HepG2 (cell line): ENCODE data around the gene CACNA1I. TPM values are rescaled to one million over a fixed set of nuclear protein-coding genes. Genes with fewer than 3 reads are reported as not detected.

Experiments
- ARHGAP35 ChIP-seq: sonication (generic); formaldehyde crosslinking; IDR thresholded peaks from 2 replicates; pipeline ENCODE4 v1.9.0; 2022; ENCODE audit warnings: mild to moderate bottlenecking, inconsistent platforms, moderate library complexity, missing genetic modification reagents, borderline replicate concordance
- ARID2 ChIP-seq: sonication (generic); formaldehyde crosslinking; IDR thresholded peaks from 2 replicates; pipeline ENCODE4 v1.8.1; 2022; ENCODE audit warnings: mild to moderate bottlenecking, missing genetic modification reagents, borderline replicate concordance
- BRCA1 ChIP-seq: sonication (generic); formaldehyde crosslinking; IDR thresholded peaks from 2 replicates; pipeline ENCODE4 v1.4.0; 2020; ENCODE audit warnings: missing genetic modification reagents
- CEBPB ChIP-seq: IDR thresholded peaks from 2 replicates; pipeline ENCODE4 v1.6.1; 2011; ENCODE audit warnings: low read depth, low read length, improper control_type of control experiment, borderline replicate concordance
- CENPT ChIP-seq: sonication (generic); formaldehyde crosslinking; IDR thresholded peaks from 2 replicates; pipeline ENCODE4 v1.8.0; 2022; ENCODE audit warnings: low read depth, mild to moderate bottlenecking, moderate library complexity, missing genetic modification reagents
- ISX ChIP-seq: sonication (generic); formaldehyde crosslinking; conservative IDR thresholded peaks from 2 replicates; pipeline ENCODE4 v1.5.0; 2020; ENCODE audit warnings: missing genetic modification reagents
- KAT7 ChIP-seq: IDR thresholded peaks from 2 replicates; pipeline ENCODE4 v1.6.1; 2018; ENCODE audit warnings: borderline replicate concordance, missing compliant biosample characterization
- TAF1 ChIP-seq: sonication (generic); formaldehyde crosslinking; IDR thresholded peaks from 2 replicates; pipeline ENCODE4 v1.4.0; 2020; ENCODE audit warnings: missing genetic modification reagents
- ZFP37 ChIP-seq: sonication (generic); formaldehyde crosslinking; IDR thresholded peaks from 2 replicates; pipeline ENCODE4 v1.4.0; 2020; ENCODE audit warnings: missing genetic modification reagents, borderline replicate concordance
- ZMYM3 ChIP-seq: sonication (generic); formaldehyde crosslinking; IDR thresholded peaks from 2 replicates; pipeline ENCODE4 v1.5.1; 2020; ENCODE audit warnings: mild to moderate bottlenecking, missing genetic modification reagents
- polyA plus RNA-seq, 8 experiments: library from polyadenylated mRNA; depleted of rRNA in 3 of 8; stranded (reverse) in 7 of 8; unstranded in 1 of 8; fragments of >200 nt; fragmentation: Illumina TruSeq in 4 of 8; extraction: Trizol in 4 of 8; gene quantifications; 2 replicates each; pipeline versions ENCODE4 v1.2.1 to v1.2.3, GENCODE V29; 2011 to 2016; ENCODE audit warnings: low read depth in 4 of 8, missing spikeins in 1 of 8, mixed read lengths in 1 of 8; ENCODE audit not compliant: insufficient read depth in 1 of 8
- total RNA-seq, 5 experiments: library from RNA; depleted of rRNA; stranded (reverse); fragments of >200 nt; fragmentation: Illumina TruSeq; extraction: Trizol; gene quantifications; 2 replicates each; pipeline ENCODE4 v1.2.3, GENCODE V29; 2016; ENCODE audit warnings: low read depth in 1 of 5
- TF ChIP-seq, protein P1 (sequence below): sonication (generic); formaldehyde crosslinking; IDR thresholded peaks from 2 replicates; pipeline ENCODE4 v1.8.0; 2022; ENCODE audit warnings: missing genetic modification reagents, low read depth, mild to moderate bottlenecking, borderline replicate concordance
- TF ChIP-seq, protein P2 (sequence below): sonication (generic); formaldehyde crosslinking; IDR thresholded peaks from 2 replicates; pipeline ENCODE4 v1.4.0; 2020; ENCODE audit warnings: mild to moderate bottlenecking, missing genetic modification reagents
- TF ChIP-seq, protein P3 (sequence below): IDR thresholded peaks from 2 replicates; pipeline ENCODE4 v1.6.1; 2016; ENCODE audit warnings: low read depth, missing genetic modification reagents, missing compliant biosample characterization
- TF ChIP-seq, protein P4 (sequence below): sonication (generic); formaldehyde crosslinking; IDR thresholded peaks from 2 replicates; pipeline ENCODE4 v1.4.0; 2020; ENCODE audit warnings: mild to moderate bottlenecking, missing genetic modification reagents
- TF ChIP-seq, protein P5 (sequence below): IDR thresholded peaks from 2 replicates; pipeline ENCODE4 v1.4.0; 2020; ENCODE audit warnings: mild to moderate bottlenecking, missing genetic modification reagents
- TF ChIP-seq, protein P6 (sequence below): sonication (generic); formaldehyde crosslinking; IDR thresholded peaks from 2 replicates; pipeline ENCODE4 v1.5.0; 2020; ENCODE audit warnings: mild to moderate bottlenecking, missing genetic modification reagents

The CACNA1I gene
- total and polyA plus RNA-seq, 2 of the 13 experiments (the other 11 are each of a cell fraction or from before 2014, with no cell fraction given): not detected

DNA sequence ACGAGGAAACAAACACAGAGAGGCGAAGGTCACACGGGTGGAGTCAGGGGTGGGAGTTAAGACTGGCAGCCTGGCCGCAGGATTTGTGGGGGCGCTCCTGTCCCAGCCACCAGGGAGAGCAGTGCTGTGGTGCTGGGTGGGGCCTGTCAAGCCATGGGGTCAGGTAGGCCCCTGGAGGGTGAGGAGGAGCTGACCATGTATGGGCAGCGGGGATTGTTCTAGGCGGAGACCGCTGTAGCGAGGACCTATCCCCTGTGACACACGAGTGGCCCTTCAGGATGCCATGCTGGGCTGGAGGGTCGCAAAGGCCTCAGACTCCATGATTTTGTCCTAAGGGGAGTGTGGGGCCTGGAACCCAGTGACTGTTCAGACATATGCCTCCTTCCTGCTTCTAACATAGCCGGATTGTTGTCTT lies 36.5 kb upstream of the CACNA1I start (continued):
- TF ChIP-seq, protein P1, sequence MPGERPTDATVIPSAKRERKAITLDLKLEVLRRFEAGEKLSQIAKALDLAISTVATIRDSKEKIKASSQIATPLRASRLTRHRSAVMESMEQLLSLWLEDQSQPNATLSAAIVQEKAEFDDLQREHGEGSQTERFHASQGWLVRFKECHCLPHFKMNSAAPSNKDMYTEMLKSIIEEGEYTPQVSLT: no peak
- TF ChIP-seq ARHGAP35 (CRISPR knock-in tag) (no peak), CENPT (CRISPR knock-in tag) (no peak), ISX (CRISPR knock-in tag) (no peak), ZMYM3 (0 out of 2 replicates have a peak, but pooled peaks have one; percentile 19), TAF1 (CRISPR knock-in tag) (peak; percentile 30; the same call in 1 of the 2 replicates), KAT7 (CRISPR knock-in tag) (peak; percentile 7; the same call in 1 of the 2 replicates), BRCA1 (CRISPR knock-in tag) (no peak), CEBPB (no peak), ZFP37 (CRISPR knock-in tag) (peak; percentile 52; the same call in 1 of the 2 replicates), ARID2 (no peak)
- TF ChIP-seq, protein P2, sequence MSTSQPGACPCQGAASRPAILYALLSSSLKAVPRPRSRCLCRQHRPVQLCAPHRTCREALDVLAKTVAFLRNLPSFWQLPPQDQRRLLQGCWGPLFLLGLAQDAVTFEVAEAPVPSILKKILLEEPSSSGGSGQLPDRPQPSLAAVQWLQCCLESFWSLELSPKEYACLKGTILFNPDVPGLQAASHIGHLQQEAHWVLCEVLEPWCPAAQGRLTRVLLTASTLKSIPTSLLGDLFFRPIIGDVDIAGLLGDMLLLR (CRISPR knock-in tag): 0 out of 2 replicates have a peak, but pooled peaks have one; percentile 16
- TF ChIP-seq, protein P3, sequence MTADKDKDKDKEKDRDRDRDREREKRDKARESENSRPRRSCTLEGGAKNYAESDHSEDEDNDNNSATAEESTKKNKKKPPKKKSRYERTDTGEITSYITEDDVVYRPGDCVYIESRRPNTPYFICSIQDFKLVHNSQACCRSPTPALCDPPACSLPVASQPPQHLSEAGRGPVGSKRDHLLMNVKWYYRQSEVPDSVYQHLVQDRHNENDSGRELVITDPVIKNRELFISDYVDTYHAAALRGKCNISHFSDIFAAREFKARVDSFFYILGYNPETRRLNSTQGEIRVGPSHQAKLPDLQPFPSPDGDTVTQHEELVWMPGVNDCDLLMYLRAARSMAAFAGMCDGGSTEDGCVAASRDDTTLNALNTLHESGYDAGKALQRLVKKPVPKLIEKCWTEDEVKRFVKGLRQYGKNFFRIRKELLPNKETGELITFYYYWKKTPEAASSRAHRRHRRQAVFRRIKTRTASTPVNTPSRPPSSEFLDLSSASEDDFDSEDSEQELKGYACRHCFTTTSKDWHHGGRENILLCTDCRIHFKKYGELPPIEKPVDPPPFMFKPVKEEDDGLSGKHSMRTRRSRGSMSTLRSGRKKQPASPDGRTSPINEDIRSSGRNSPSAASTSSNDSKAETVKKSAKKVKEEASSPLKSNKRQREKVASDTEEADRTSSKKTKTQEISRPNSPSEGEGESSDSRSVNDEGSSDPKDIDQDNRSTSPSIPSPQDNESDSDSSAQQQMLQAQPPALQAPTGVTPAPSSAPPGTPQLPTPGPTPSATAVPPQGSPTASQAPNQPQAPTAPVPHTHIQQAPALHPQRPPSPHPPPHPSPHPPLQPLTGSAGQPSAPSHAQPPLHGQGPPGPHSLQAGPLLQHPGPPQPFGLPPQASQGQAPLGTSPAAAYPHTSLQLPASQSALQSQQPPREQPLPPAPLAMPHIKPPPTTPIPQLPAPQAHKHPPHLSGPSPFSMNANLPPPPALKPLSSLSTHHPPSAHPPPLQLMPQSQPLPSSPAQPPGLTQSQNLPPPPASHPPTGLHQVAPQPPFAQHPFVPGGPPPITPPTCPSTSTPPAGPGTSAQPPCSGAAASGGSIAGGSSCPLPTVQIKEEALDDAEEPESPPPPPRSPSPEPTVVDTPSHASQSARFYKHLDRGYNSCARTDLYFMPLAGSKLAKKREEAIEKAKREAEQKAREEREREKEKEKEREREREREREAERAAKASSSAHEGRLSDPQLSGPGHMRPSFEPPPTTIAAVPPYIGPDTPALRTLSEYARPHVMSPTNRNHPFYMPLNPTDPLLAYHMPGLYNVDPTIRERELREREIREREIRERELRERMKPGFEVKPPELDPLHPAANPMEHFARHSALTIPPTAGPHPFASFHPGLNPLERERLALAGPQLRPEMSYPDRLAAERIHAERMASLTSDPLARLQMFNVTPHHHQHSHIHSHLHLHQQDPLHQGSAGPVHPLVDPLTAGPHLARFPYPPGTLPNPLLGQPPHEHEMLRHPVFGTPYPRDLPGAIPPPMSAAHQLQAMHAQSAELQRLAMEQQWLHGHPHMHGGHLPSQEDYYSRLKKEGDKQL (CRISPR knock-in tag): no peak
- TF ChIP-seq, protein P4, sequence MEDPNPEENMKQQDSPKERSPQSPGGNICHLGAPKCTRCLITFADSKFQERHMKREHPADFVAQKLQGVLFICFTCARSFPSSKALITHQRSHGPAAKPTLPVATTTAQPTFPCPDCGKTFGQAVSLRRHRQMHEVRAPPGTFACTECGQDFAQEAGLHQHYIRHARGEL (CRISPR knock-in tag): no peak
- TF ChIP-seq, protein P5, sequence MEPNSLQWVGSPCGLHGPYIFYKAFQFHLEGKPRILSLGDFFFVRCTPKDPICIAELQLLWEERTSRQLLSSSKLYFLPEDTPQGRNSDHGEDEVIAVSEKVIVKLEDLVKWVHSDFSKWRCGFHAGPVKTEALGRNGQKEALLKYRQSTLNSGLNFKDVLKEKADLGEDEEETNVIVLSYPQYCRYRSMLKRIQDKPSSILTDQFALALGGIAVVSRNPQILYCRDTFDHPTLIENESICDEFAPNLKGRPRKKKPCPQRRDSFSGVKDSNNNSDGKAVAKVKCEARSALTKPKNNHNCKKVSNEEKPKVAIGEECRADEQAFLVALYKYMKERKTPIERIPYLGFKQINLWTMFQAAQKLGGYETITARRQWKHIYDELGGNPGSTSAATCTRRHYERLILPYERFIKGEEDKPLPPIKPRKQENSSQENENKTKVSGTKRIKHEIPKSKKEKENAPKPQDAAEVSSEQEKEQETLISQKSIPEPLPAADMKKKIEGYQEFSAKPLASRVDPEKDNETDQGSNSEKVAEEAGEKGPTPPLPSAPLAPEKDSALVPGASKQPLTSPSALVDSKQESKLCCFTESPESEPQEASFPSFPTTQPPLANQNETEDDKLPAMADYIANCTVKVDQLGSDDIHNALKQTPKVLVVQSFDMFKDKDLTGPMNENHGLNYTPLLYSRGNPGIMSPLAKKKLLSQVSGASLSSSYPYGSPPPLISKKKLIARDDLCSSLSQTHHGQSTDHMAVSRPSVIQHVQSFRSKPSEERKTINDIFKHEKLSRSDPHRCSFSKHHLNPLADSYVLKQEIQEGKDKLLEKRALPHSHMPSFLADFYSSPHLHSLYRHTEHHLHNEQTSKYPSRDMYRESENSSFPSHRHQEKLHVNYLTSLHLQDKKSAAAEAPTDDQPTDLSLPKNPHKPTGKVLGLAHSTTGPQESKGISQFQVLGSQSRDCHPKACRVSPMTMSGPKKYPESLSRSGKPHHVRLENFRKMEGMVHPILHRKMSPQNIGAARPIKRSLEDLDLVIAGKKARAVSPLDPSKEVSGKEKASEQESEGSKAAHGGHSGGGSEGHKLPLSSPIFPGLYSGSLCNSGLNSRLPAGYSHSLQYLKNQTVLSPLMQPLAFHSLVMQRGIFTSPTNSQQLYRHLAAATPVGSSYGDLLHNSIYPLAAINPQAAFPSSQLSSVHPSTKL (CRISPR knock-in tag): peak; percentile 45
- TF ChIP-seq, protein P6, sequence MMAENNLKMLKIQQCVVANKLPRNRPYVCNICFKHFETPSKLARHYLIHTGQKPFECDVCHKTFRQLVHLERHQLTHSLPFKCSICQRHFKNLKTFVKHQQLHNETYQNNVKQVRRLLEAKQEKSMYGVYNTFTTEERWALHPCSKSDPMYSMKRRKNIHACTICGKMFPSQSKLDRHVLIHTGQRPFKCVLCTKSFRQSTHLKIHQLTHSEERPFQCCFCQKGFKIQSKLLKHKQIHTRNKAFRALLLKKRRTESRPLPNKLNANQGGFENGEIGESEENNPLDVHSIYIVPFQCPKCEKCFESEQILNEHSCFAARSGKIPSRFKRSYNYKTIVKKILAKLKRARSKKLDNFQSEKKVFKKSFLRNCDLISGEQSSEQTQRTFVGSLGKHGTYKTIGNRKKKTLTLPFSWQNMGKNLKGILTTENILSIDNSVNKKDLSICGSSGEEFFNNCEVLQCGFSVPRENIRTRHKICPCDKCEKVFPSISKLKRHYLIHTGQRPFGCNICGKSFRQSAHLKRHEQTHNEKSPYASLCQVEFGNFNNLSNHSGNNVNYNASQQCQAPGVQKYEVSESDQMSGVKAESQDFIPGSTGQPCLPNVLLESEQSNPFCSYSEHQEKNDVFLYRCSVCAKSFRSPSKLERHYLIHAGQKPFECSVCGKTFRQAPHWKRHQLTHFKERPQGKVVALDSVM (CRISPR knock-in tag): no peak
